ENCODE results near the gene TDRD12.
"Not testable (repeated sequence)": the region's sequence is repeated elsewhere in the genome, so short reads cannot be mapped to it uniquely, and the experiment has no call there.

Gene TDRD12

DNA sequence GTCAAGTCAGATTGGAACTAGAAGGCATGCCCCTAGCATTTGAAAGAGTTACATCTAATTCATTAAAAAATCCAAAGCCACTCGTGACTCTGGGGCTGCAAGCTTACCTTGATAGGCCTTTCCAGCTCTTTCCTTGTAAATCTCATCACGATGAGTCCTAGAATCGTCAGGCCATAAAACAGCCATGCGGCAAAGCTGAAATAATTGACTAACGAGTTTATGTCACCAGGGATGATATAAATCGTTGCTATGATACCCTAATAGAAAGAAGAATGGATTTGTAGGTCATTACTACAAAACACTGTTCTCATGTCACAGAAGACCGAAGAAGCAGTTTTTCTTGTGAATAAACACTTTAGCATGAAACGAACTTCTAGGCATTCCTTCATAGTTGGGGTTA, 122.5 kb downstream of the TDRD12 start:
- no peak overlapping the region for H3K27ac ChIP-seq
- TF ChIP-seq, protein P1, sequence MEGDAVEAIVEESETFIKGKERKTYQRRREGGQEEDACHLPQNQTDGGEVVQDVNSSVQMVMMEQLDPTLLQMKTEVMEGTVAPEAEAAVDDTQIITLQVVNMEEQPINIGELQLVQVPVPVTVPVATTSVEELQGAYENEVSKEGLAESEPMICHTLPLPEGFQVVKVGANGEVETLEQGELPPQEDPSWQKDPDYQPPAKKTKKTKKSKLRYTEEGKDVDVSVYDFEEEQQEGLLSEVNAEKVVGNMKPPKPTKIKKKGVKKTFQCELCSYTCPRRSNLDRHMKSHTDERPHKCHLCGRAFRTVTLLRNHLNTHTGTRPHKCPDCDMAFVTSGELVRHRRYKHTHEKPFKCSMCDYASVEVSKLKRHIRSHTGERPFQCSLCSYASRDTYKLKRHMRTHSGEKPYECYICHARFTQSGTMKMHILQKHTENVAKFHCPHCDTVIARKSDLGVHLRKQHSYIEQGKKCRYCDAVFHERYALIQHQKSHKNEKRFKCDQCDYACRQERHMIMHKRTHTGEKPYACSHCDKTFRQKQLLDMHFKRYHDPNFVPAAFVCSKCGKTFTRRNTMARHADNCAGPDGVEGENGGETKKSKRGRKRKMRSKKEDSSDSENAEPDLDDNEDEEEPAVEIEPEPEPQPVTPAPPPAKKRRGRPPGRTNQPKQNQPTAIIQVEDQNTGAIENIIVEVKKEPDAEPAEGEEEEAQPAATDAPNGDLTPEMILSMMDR (conservative IDR thresholded peaks at IDR 0.05): no peak

DNA sequence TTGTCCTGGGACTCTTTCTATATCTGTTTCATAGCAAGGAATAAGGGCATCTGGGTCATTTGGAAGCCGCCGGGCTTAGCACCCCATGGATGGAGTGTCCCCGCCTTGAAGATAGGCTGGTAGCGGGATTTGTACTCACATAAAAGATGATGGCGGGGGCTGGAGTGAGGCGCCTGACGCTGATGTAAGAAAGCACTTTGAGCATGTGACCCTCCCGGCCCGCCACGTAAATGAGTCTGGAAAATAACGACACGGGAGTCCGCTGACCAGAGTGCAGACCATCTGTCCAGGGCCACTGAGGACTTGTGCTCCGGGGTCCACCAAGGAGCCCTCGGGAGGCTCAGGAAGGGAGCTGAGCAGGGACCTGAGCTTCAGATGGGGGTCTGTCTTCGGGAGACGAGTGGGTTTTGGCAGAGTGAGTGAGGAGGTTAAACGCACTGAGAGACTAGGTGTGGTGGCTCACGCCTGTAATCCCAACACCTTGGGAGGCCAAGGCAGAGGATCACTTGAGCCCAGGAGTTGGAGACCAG, 124.2 kb downstream of the TDRD12 start:
- TF ChIP-seq, protein P1 (conservative IDR thresholded peaks at IDR 0.05): no peak
- H3K27ac ChIP-seq: no peak overlapping the region

DNA sequence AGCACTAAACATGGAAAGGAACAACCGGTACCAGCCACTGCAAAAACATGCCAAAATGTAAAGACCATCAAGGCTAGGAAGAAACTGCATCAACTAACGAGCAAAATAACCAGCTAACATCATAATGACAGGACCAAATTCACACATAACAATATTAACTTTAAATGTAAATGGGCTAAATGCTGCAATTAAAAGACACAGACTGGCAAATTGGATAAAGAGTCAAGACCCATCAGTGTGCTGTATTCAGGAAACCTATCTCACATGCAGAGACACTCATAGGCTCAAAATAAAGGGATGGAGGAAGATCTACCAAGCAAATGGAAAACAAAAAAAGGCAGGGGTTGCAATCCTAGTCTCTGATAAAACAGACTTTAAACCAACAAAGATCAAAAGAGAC, 128.5 kb downstream of the TDRD12 start:
- H3K27ac ChIP-seq: not testable (repeated sequence)

DNA sequence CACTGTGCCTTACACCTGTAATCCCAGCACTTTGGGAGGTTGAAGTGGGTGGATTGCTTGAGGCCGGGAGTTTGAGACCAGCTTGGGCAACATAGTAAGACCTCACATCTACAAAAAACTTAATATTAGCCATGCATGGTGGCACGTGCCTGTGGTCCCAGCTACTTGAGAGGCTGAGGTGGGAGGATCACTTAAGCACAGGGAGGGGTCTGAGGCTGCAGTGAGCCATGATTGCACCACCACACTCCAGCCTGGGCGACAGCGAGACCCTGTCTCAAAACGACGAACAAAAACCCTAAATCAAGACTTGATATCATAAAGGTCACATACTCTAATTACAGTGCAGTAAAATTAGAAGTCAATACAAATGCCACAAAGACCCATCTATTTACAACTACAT, 132.6 kb downstream of the TDRD12 start:
- TF ChIP-seq, protein P1 (conservative IDR thresholded peaks at IDR 0.05): no peak
- H3K27ac ChIP-seq: no peak overlapping the region

DNA sequence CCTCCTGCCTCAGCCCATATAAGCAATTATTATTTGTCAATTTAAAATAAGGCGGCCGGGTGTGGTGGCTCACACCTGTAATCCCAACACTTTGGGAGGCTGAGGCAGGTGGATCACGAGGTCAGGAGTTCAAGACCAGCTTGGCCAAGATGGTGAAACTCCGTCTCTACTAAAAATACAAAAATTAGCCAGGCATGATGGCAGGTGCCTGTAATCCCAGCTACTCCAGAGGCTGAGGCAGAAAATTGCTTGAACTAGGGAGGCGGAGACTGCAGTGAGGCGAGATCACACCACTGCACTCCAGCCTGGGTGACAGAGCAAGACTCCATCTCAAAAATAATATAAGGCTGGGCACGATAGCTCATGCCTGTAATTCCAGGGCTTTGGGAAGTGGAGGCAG, 137.3 kb downstream of the TDRD12 start:
- H3K27ac ChIP-seq: not testable (repeated sequence)

DNA sequence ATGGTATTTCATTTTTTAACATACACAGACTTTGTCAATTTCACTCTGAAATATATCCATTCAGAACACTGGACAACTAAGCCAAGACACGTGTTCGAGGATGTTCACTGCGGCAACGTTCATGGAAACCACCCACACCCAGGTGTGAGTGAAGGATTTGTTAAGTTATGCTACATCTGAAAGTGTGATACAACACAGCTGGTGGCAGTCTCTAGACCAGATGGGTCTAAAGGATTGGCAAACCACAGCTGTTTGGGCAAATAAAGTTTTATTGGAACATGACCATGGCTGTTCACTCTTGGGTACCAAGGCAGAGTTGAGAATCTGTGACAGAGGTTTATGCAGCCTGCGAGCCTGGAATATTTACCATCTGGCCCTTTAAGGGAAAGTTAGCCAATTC, 138.0 kb downstream of the TDRD12 start:
- TF ChIP-seq, protein P1 (conservative IDR thresholded peaks at IDR 0.05): no peak
- H3K27ac ChIP-seq: no peak overlapping the region

DNA sequence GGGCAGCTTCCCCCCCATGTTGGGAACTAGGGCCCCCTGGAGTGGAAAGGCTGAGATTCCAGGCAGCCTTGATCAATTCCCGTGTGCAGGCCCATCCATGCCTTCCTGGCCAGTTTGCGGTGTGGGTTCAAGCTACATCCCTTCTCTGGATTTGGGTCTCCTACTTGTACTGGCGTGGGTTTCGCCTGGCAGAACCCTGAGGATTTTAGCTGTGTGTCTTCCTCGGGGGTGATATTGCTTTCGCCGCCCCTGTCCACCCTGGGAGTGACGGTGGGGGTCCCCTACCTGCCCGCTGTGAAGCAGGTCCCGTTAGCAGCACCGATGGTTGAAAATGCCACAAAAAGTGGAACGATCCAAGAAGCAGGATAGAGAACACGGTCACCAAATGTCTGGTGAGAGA, 138.6 kb downstream of the TDRD12 start:
- TF ChIP-seq, protein P1 (conservative IDR thresholded peaks at IDR 0.05): no peak

DNA sequence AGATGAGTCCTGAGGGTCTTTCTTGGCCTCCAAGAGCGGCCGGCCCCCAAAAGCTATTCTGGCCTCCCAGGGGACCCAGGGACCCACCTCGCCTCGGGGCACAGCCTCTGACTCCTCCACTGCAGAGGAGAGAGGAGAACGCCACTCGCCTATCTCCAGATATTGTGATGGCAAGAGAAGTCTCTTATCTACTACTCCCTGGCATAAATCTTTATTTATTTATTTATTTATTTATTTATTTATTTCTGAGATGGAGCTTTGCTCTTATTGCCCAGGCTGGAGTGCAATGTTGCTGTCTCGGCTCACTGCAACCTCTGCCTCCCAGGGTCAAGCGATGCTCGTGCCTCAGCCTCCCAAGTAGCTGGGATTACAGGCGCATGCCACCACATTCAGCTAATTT, 139.0 kb downstream of the TDRD12 start:
- TF ChIP-seq, protein P1 (conservative IDR thresholded peaks at IDR 0.05): no peak
- no peak overlapping the region for H3K27ac ChIP-seq

More for the DNA sequence above, 138.6 kb downstream of the TDRD12 start:
- no peak overlapping the region for H3K27ac ChIP-seq

DNA sequence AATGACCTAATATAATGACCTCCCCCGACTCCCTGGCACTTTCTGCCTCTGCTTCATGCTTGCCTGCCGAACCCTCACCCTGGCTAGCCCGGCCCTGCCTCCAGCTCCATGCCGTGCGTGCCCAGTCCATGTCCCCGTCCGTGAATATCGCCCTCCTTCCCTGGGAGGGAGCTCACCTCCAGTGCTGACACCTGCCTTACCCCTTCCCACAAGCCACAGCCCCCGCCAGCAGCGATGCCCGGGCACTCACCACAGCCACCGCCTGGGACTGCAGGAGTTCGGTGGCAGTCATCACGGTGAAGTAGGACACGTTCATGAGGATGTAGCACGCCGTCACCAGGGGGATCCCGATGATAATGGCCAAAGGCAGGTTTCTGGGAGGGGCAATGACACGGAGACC, 140.0 kb downstream of the TDRD12 start:
- TF ChIP-seq, protein P1 (conservative IDR thresholded peaks at IDR 0.05): no peak
- H3K27ac ChIP-seq: no peak overlapping the region

Measured in VCaP (cell line).